Nephron (organoid): ENCODE data around the gene ANKRD55.
"Not testable (repeated sequence)": the region's sequence is repeated elsewhere in the genome, so short reads cannot be mapped to it uniquely, and the experiment has no call there.

ENCODE experiments used
- H3K27ac Mint-ChIP-seq, 3 experiments: 2 replicates each; pipeline ENCODE4 v1.8.0; 2020; ENCODE audit warnings: mixed read lengths in 3 of 3, mild to moderate bottlenecking in 2 of 3, moderate library complexity in 1 of 3
- H3K27me3 Mint-ChIP-seq: 2 replicates; pipeline ENCODE4 v1.8.0; 2021; ENCODE audit warnings: low read depth, mild to moderate bottlenecking, moderate library complexity, mixed read lengths
- H3K36me3 Mint-ChIP-seq: 2 replicates; pipeline ENCODE4 v1.8.0; 2020; ENCODE audit warnings: low read depth, mixed read lengths
- H3K4me1 Mint-ChIP-seq: 2 replicates; pipeline ENCODE4 v1.8.0; 2020; ENCODE audit warnings: mixed read lengths
- H3K4me3 Mint-ChIP-seq, 3 experiments: 2 replicates each; pipeline ENCODE4 v1.8.0; 2020; ENCODE audit warnings: mild to moderate bottlenecking in 3 of 3, mixed read lengths in 3 of 3, moderate library complexity in 2 of 3
- H3K9me3 Mint-ChIP-seq: 2 replicates; pipeline ENCODE4 v1.8.0; 2020; ENCODE audit warnings: mixed read lengths
- CTCF ChIP-seq, 3 experiments: fragments of 200-600 bp; sonication (generic); IDR thresholded peaks; one replicate each; pipeline ENCODE4 v1.5.0; 2021; ENCODE audit warnings: antibody characterized with exemption in 3 of 3; ENCODE audit not compliant: unreplicated experiment in 3 of 3

Gene ANKRD55

GRCh38 chr5:56090793-56091460 is 142.2 kb downstream of the ANKRD55 start:
- Mint-ChIP-seq H3K27ac (peak overlapping the region in 2 of 3 experiments; percentile 4 to 26), H3K9me3 (no peaks in the 10 kb centered on the region), H3K4me1 (peaks cover 17% of the 10 kb centered on the region), H3K36me3 (no peaks in the 10 kb centered on the region), H3K27me3 (no peaks in the 10 kb centered on the region), H3K4me3 (no peak overlapping the region)
- TF ChIP-seq CTCF (IDR thresholded peaks at IDR 0.05; ENCODE audit: unreplicated experiment in 3 of 3) = no peak

GRCh38 chr5:56088967-56089829 is 143.9 kb downstream of the ANKRD55 start:
- H3K9me3 Mint-ChIP-seq = peaks cover 1% of the 10 kb centered on the region
- no peaks in the 10 kb centered on the region for H3K27me3 Mint-ChIP-seq
- no peaks in the 10 kb centered on the region for H3K36me3 Mint-ChIP-seq
- H3K27ac Mint-ChIP-seq = peak overlapping the region in 2 of 3 experiments; percentile 19 to 26
- no peak for TF ChIP-seq CTCF (IDR thresholded peaks at IDR 0.05; ENCODE audit: unreplicated experiment in 3 of 3)
- H3K4me3 Mint-ChIP-seq = no peak overlapping the region
- peaks cover 25% of the 10 kb centered on the region for H3K4me1 Mint-ChIP-seq

GRCh38 chr5:56088431-56088949 is 144.6 kb downstream of the ANKRD55 start:
- no peaks in the 10 kb centered on the region for H3K36me3 Mint-ChIP-seq
- TF ChIP-seq CTCF (IDR thresholded peaks at IDR 0.05; ENCODE audit: unreplicated experiment in 3 of 3) = no peak
- H3K4me3 Mint-ChIP-seq = no peak overlapping the region
- peaks cover 6% of the 10 kb centered on the region for H3K9me3 Mint-ChIP-seq
- H3K27me3 Mint-ChIP-seq = no peaks in the 10 kb centered on the region
- H3K4me1 Mint-ChIP-seq = peaks cover 25% of the 10 kb centered on the region
- peak overlapping the region in 2 of 3 experiments; percentile 19 to 21 for H3K27ac Mint-ChIP-seq

GRCh38 chr5:56085193-56085592 is 147.9 kb downstream of the ANKRD55 start:
- H3K4me1 Mint-ChIP-seq = peaks cover 28% of the 10 kb centered on the region
- peaks cover 8% of the 10 kb centered on the region for H3K9me3 Mint-ChIP-seq
- H3K4me3 Mint-ChIP-seq = no peak overlapping the region
- TF ChIP-seq CTCF (IDR thresholded peaks at IDR 0.05; ENCODE audit: unreplicated experiment in 3 of 3) = no peak
- H3K27ac Mint-ChIP-seq = peak overlapping the region; percentile 52 to 64 (median 56)
- H3K36me3 Mint-ChIP-seq = no peaks in the 10 kb centered on the region
- H3K27me3 Mint-ChIP-seq = no peaks in the 10 kb centered on the region

GRCh38 chr5:56083286-56083854 is 149.8 kb downstream of the ANKRD55 start:
- Mint-ChIP-seq H3K4me3 (no peak overlapping the region), H3K36me3 (no peaks in the 10 kb centered on the region), H3K27me3 (no peaks in the 10 kb centered on the region), H3K4me1 (peaks cover 32% of the 10 kb centered on the region), H3K27ac (peak overlapping the region in 1 of 3 experiments; percentile 61), H3K9me3 (peaks cover 8% of the 10 kb centered on the region)
- no peak for TF ChIP-seq CTCF (IDR thresholded peaks at IDR 0.05; ENCODE audit: unreplicated experiment in 3 of 3)

- H3K27me3 Mint-ChIP-seq, H3K36me3 Mint-ChIP-seq, H3K9me3 Mint-ChIP-seq, H3K4me3 Mint-ChIP-seq: not testable (repeated sequence)
- Mint-ChIP-seq H3K27ac (peak overlapping the region in 2 of 3 experiments; percentile 28 to 59), H3K4me1 (peaks cover 37% of the 10 kb centered on the region)
Measured at GRCh38 chr5:56081053-56081642, 152.0 kb downstream of the ANKRD55 start.
